IPS DF 19.7 (cell line): ENCODE measurements around the gene LSAMP.
A peak's percentile ranks its signal among the peaks of the same experiment; 100 is the strongest.
"Not testable (repeated sequence)": the region's sequence is repeated elsewhere in the genome, so short reads cannot be mapped to it uniquely, and the experiment has no call there.

Experiments used
- DNase-seq: peaks from one replicate; pipeline ENCODE4 v3.0.0-alpha.2; 2013; ENCODE audit warnings: low read depth, low spot score

LSAMP gene

GRCh38 chr3:115804713-115805119 is 640.6 kb downstream of the LSAMP start:
- DNase-seq, result no peak

- DNase-seq, result no peak
Observed at GRCh38 chr3:115804200-115804599, 641.1 kb downstream of the LSAMP start.

GRCh38 chr3:115803661-115804060 is 641.6 kb downstream of the LSAMP start:
- no peak for DNase-seq

- no peak for DNase-seq
Observed at GRCh38 chr3:115800489-115801075, 644.7 kb downstream of the LSAMP start.

GRCh38 chr3:115800065-115800464 is 645.2 kb downstream of the LSAMP start:
- not testable (repeated sequence) for DNase-seq

GRCh38 chr3:115792206-115792955 is 652.9 kb downstream of the LSAMP start:
- no peak for DNase-seq

- not testable (repeated sequence) for DNase-seq
Observed at GRCh38 chr3:115791271-115792153, 653.8 kb downstream of the LSAMP start.

GRCh38 chr3:115790759-115791158 is 654.5 kb downstream of the LSAMP start:
- no peak for DNase-seq

- DNase-seq, result no peak
Observed at GRCh38 chr3:115789481-115789880, 655.8 kb downstream of the LSAMP start.

GRCh38 chr3:115788921-115789470 is 656.3 kb downstream of the LSAMP start:
- no peak for DNase-seq

- no peak for DNase-seq
Observed at GRCh38 chr3:115787818-115788217, 657.5 kb downstream of the LSAMP start.

- DNase-seq, result no peak
Observed at GRCh38 chr3:115785782-115786181, 659.5 kb downstream of the LSAMP start.

GRCh38 chr3:115784739-115785536 is 660.3 kb downstream of the LSAMP start:
- DNase-seq, result no peak

- peak; percentile 54 for DNase-seq
Observed at GRCh38 chr3:115783938-115784738, 661.1 kb downstream of the LSAMP start.

- not testable (repeated sequence) for DNase-seq
Observed at GRCh38 chr3:115783426-115783825, 661.9 kb downstream of the LSAMP start.

GRCh38 chr3:115779011-115779410 is 666.3 kb downstream of the LSAMP start:
- no peak for DNase-seq

- no peak for DNase-seq
Observed at GRCh38 chr3:115772951-115773350, 672.3 kb downstream of the LSAMP start.

- DNase-seq, result no peak
Observed at GRCh38 chr3:115768661-115769060, 676.6 kb downstream of the LSAMP start.

GRCh38 chr3:115766587-115767482 is 678.5 kb downstream of the LSAMP start:
- DNase-seq, result no peak
